Progenitor cell of endocrine pancreas (in vitro differentiated cells): ENCODE measurements around the gene SOST. TPM values are rescaled to one million over a fixed set of nuclear protein-coding genes. Genes with fewer than 3 reads are reported as not detected.

Source experiments
- DNase-seq: peaks from one replicate; pipeline ENCODE4 v3.0.0; 2021; ENCODE audit warnings: low spot score; ENCODE audit not compliant: unreplicated experiment
- H3K27ac Mint-ChIP-seq: 2 replicates; pipeline ENCODE4 v1.8.0; 2021; ENCODE audit warnings: mild to moderate bottlenecking, moderate library complexity, mixed read lengths
- H3K27me3 Mint-ChIP-seq: 2 replicates; pipeline ENCODE4 v1.8.0; 2021; ENCODE audit warnings: mixed read lengths
- H3K36me3 Mint-ChIP-seq: 2 replicates; pipeline ENCODE4 v1.8.0; 2022; ENCODE audit warnings: mixed read lengths; ENCODE audit not compliant: insufficient read depth
- H3K4me1 Mint-ChIP-seq: 2 replicates; pipeline ENCODE4 v1.8.0; 2021; ENCODE audit warnings: low read depth, mixed read lengths
- H3K4me3 Mint-ChIP-seq: 2 replicates; pipeline ENCODE4 v1.8.0; 2021; ENCODE audit warnings: low read depth, mild to moderate bottlenecking, moderate library complexity, mixed read lengths
- H3K9me3 Mint-ChIP-seq: 2 replicates; pipeline ENCODE4 v1.8.0; 2021; ENCODE audit warnings: low read depth, mixed read lengths
- CTCF ChIP-seq: fragments of 200-600 bp; sonication (generic); IDR thresholded peaks from one replicate; pipeline ENCODE4 v1.5.0; 2021; ENCODE audit warnings: antibody characterized with exemption, mild to moderate bottlenecking; ENCODE audit not compliant: unreplicated experiment
- long read RNA-seq: library from polyadenylated mRNA; unstranded; transcript quantifications from one replicate; pipeline ENCODE4 v2.0.0, GENCODE V29; 2020
- total RNA-seq: library from RNA; stranded (reverse); gene quantifications from 2 replicates; pipeline ENCODE4 v1.2.1, GENCODE V29; 2021

Gene SOST
- 0.42 and 0.43 TPM in 2 replicates for total RNA-seq
- long read RNA-seq: 0 reads

- Mint-ChIP-seq H3K27me3 (peaks cover 36% of the 10 kb centered on the region), H3K4me3 (no peak within 1 kb of the TSS), H3K4me1 (peaks cover 11% of the 10 kb centered on the region), H3K27ac (peak within 1 kb of the TSS; percentile 45), H3K36me3 (peaks cover 1% of the 10 kb centered on the region), H3K9me3 (no peaks in the 10 kb centered on the region)
- TF ChIP-seq CTCF: no peak
- no peak for DNase-seq
These were observed at the start of gene SOST for GRCh38 chr17:43758497-43759174. TSS of gene SOST (minus strand) at chr17:43758791. CDS start at chr17:43758741, 50 bp downstream.

GRCh38 chr17:43808076-43808475, 49.5 kb upstream of the SOST start:
- no peak for DNase-seq
- H3K27ac Mint-ChIP-seq: no peak overlapping the region
- H3K4me3 Mint-ChIP-seq: no peak overlapping the region
- TF ChIP-seq CTCF: no peak
- H3K9me3 Mint-ChIP-seq: no peaks in the 10 kb centered on the region
- peaks cover 12% of the 10 kb centered on the region for H3K36me3 Mint-ChIP-seq
- H3K4me1 Mint-ChIP-seq: no peaks in the 10 kb centered on the region
- H3K27me3 Mint-ChIP-seq: no peaks in the 10 kb centered on the region

- H3K36me3 Mint-ChIP-seq: peaks cover 16% of the 10 kb centered on the region
- DNase-seq: no peak
- no peak for TF ChIP-seq CTCF
- no peaks in the 10 kb centered on the region for H3K4me1 Mint-ChIP-seq
- H3K4me3 Mint-ChIP-seq: no peak overlapping the region
- H3K27me3 Mint-ChIP-seq: no peaks in the 10 kb centered on the region
- H3K9me3 Mint-ChIP-seq: no peaks in the 10 kb centered on the region
- no peak overlapping the region for H3K27ac Mint-ChIP-seq
These were observed 46.5 kb upstream of the SOST start for GRCh38 chr17:43805117-43805516.

- Mint-ChIP-seq H3K4me1 (no peaks in the 10 kb centered on the region), H3K9me3 (no peaks in the 10 kb centered on the region), H3K36me3 (peaks cover 13% of the 10 kb centered on the region), H3K27me3 (no peaks in the 10 kb centered on the region), H3K27ac (no peak overlapping the region), H3K4me3 (no peak overlapping the region)
- no peak for DNase-seq
- TF ChIP-seq CTCF: no peak
These were observed 45.2 kb upstream of the SOST start for GRCh38 chr17:43803758-43804157.

- H3K9me3 Mint-ChIP-seq: peaks cover 5% of the 10 kb centered on the region
- no peaks in the 10 kb centered on the region for H3K4me1 Mint-ChIP-seq
- H3K4me3 Mint-ChIP-seq: no peak overlapping the region
- peaks cover 15% of the 10 kb centered on the region for H3K36me3 Mint-ChIP-seq
- peaks cover 4% of the 10 kb centered on the region for H3K27me3 Mint-ChIP-seq
- no peak for TF ChIP-seq CTCF
- DNase-seq: no peak
- H3K27ac Mint-ChIP-seq: no peak overlapping the region
These were observed 43.3 kb upstream of the SOST start for GRCh38 chr17:43801844-43802243.
